ENCODE data around the gene ERGIC1.

DNA sequence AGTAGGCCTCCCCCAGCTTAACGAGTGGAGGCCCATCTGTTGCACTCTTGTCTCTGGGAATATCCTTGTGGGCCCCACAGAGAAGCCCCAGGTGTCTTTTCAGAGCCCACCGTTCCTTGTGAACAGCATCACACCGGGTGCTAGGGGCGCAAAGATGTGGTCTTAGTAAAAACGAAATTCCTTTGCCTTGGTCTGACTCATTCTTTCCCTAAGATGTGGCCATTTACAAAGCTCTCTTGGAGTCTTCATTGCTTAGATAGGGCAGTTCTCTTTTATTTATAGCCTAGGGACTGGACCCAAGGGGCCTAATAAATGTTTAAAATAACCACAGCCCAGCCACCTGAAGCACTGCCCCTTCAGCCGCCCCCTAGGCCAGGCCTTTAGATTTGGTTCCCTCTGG is 72.4 kb downstream of the ERGIC1 start:
- TF ChIP-seq ZBTB21 (CRISPR knock-in tag; IDR thresholded peaks at IDR 0.05; ENCODE audit: borderline replicate concordance): no peak
- TF ChIP-seq, protein P1, sequence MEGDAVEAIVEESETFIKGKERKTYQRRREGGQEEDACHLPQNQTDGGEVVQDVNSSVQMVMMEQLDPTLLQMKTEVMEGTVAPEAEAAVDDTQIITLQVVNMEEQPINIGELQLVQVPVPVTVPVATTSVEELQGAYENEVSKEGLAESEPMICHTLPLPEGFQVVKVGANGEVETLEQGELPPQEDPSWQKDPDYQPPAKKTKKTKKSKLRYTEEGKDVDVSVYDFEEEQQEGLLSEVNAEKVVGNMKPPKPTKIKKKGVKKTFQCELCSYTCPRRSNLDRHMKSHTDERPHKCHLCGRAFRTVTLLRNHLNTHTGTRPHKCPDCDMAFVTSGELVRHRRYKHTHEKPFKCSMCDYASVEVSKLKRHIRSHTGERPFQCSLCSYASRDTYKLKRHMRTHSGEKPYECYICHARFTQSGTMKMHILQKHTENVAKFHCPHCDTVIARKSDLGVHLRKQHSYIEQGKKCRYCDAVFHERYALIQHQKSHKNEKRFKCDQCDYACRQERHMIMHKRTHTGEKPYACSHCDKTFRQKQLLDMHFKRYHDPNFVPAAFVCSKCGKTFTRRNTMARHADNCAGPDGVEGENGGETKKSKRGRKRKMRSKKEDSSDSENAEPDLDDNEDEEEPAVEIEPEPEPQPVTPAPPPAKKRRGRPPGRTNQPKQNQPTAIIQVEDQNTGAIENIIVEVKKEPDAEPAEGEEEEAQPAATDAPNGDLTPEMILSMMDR (IDR thresholded peaks at IDR 0.05): no peak
- TF ChIP-seq NFYB (CRISPR knock-in tag; conservative IDR thresholded peaks at IDR 0.05; ENCODE audit: low read depth): no peak
